ENCODE measurements around the gene EZH1.

EZH1 gene

DNA sequence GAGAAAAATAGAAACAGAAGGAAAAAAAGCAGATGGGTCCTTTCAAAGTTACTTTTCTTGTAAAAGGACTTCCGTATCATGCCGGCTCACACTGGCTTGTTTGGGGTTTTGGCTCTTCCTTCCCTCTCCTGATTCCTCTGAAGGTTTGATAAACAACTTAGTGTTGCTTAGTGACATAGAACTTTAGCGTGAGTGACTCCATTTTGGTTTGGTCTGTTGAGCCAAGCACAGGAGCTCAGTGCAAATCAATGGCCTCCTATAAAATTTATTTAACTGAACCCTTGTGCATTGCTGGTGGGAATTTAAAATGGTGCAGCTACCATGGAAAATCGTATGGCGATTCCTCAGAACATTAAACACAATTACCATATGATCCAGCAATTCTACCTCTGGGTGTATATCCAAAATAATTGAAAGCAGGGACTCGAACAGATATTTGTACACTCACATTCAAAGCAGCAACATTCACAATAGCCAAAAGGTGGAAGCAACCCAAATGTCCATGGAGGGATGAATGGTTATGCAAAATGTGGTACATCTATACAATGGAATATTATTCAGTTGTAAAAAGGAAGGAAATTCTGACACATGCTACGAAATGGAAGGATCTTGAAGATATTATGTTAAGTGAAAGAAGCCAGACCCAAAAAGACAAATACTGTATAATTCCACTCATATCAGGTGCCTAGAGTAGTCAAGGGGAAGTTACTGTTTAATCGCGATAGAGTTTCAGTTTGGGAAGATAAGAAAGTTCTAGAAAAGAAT is 86.8 kb downstream of the EZH1 start:
- ChIA-PET POLR2A (interaction anchor here (0.6 to 7.9 kb wide), 9 partner anchors 12 to 145 kb away, joined by 3 to 102 read pairs (median 6); partner anchors contain the start of genes PLEKHH3, PSMC3IP, RETREG3 and TUBG1), CTCF (interaction anchor here (1.4 kb wide), 1 partner anchor 18 kb away, joined by 6 read pairs; the partner anchor contains the start of gene PLEKHH3)
- DNase-seq (ENCODE audit: extremely low spot score) = no peak
- TF ChIP-seq ARNT (IDR thresholded peaks at IDR 0.05) (no peak), ZNF384 (IDR thresholded peaks at IDR 0.05) (no peak), FOXA1 (IDR thresholded peaks at IDR 0.05) (no peak), CTBP1 (IDR thresholded peaks at IDR 0.05; ENCODE audit: borderline replicate concordance) (no peak), BHLHE40 (IDR thresholded peaks at IDR 0.05; ENCODE audit: borderline replicate concordance) (no peak)

DNA sequence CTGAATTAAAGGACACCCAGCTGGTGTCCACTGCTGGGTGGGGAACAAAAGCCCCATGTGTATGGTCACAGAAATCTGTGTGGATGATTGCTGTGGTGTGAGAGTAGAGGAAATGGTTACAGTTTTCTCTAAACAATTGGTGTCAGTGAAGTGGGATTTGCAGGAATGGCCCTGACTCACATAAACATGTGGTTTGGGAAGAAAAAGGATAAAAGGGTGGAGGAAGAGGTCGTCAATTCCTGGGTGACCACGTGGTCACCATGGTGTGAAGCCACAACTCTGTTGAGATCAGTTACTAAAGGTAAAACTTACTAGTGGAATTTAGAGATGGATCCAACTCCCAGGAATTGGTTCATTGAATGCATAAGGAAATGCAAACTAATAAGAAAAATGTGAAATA is 89.3 kb downstream of the EZH1 start:
- TF ChIP-seq NFRKB (IDR thresholded peaks at IDR 0.05) (no peak), L3MBTL2 (conservative IDR thresholded peaks at IDR 0.05) (peak; percentile 41; the same call in 1 of the 2 replicates)
- ChIA-PET CTCF (interaction anchor here (0.7 kb wide), 1 partner anchor 77 kb away, joined by 3 read pairs; no protein-coding TSS in a partner anchor), POLR2A (interaction anchor here (2.6 kb wide), 1 partner anchor 46 kb away, joined by 19 read pairs; the partner anchor contains the start of genes RETREG3 and TUBG1)
- DNase-seq (ENCODE audit: extremely low spot score) = no peak

DNA sequence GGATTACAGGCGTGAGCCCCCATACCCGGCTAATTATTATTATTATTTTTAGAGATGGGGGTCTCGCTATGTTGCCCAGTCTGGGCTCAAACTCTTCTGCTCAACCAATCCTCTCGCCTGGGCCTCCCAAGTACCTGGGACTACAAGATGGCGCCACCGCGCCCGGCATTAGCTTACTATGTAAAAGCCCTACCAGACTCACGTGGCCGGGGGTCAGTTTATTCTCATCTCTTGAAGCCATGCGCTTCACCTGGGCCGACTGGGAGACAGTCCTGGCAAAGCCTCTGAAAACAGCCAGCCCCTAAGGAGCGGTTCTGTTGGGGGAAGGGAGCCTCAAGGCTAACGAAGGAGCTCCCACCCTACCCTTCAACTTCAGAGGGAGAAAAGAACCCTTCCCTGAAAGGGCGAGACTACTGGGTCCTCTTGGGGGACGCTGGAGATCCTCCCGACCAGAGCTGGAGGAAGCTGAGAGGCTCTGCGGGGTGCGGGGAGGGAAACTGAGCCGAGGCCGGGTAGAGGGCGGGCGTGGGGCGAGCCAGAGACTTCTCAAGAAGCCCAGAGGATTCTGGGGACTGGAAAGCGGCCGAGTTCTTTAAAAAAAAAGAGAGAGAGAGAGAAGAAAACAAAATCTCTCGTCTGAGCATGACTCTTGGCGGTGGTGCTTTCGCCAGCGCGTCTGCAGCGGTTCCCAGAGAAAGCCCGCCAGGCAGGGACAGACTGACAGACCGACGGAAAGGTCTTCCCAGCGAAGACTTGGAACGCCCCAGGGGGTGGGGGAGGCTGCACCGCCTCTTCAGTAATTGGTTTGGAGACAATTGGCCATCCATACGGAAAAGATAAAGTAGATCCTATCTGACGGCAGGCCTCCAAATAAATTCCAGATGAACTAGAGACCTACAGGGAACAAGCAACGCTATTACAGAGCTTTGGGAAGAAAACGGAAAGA is 91.4 kb downstream of the EZH1 start:
- ChIA-PET CTCF (interaction anchor here (0.7 kb wide), 1 partner anchor 21 kb away, joined by 3 read pairs; no protein-coding TSS in a partner anchor), POLR2A (interaction anchor here (0.7 to 2.6 kb wide), 12 partner anchors 8 to 344 kb away, joined by 3 to 19 read pairs (median 4); partner anchors contain the start of genes PLEKHH3, PSMC3IP, RETREG3 and RPL27)
- TF ChIP-seq TARDBP (IDR thresholded peaks at IDR 0.05) (no peak), ZNF384 (IDR thresholded peaks at IDR 0.05) (0 out of 2 replicates have a peak, but pooled peaks have one; percentile 57), L3MBTL2 (conservative IDR thresholded peaks at IDR 0.05) (peak; percentile 56; the same call in 1 of the 2 replicates), ARNT (IDR thresholded peaks at IDR 0.05) (no peak), ELF4 (IDR thresholded peaks at IDR 0.05) (no peak), LEF1 (IDR thresholded peaks at IDR 0.05; ENCODE audit: borderline replicate concordance) (no peak)
- peak; percentile 52 for DNase-seq (ENCODE audit: extremely low spot score)

GRCh38 chr17:42651392-42651791 is 93.4 kb downstream of the EZH1 start:
- POLR2A ChIA-PET = no interaction called here
- CTCF ChIA-PET = interaction anchor here (1.2 kb wide), 1 partner anchor 28 kb away, joined by 4 read pairs; no protein-coding TSS in a partner anchor
- DNase-seq (ENCODE audit: extremely low spot score) = no peak
- TF ChIP-seq NFRKB (IDR thresholded peaks at IDR 0.05) (no peak), FOXA1 (IDR thresholded peaks at IDR 0.05) (no peak), L3MBTL2 (conservative IDR thresholded peaks at IDR 0.05) (no peak), TARDBP (IDR thresholded peaks at IDR 0.05) (no peak), BHLHE40 (IDR thresholded peaks at IDR 0.05; ENCODE audit: borderline replicate concordance) (no peak), SUZ12 (IDR thresholded peaks at IDR 0.05) (no peak), FOXK2 (IDR thresholded peaks at IDR 0.05) (no peak), HDGF (IDR thresholded peaks at IDR 0.05; ENCODE audit: borderline replicate concordance) (no peak), CTBP1 (IDR thresholded peaks at IDR 0.05; ENCODE audit: borderline replicate concordance) (no peak), ARNT (IDR thresholded peaks at IDR 0.05) (no peak), SP1 (IDR thresholded peaks at IDR 0.05) (no peak), FOXM1 (IDR thresholded peaks at IDR 0.05; ENCODE audit: borderline replicate concordance) (no peak), ZNF384 (IDR thresholded peaks at IDR 0.05) (no peak), PKNOX1 (IDR thresholded peaks at IDR 0.05) (no peak), ELF4 (IDR thresholded peaks at IDR 0.05) (no peak), LEF1 (IDR thresholded peaks at IDR 0.05; ENCODE audit: borderline replicate concordance) (no peak)

Measured in HEK293T (cell line).